HEK293 (cell line): Measurements from ENCODE around the gene THEMIS2.

Source experiments
- CTCF ChIA-PET: fragments of 350-600 bp; formaldehyde crosslinking; extraction: SDS; loops from one replicate; lab custom pipeline; 2021; ENCODE audit warnings: antibody characterized with exemption; lab: Yijun Ruan, JAX
- POLR2A ChIA-PET: fragments of 300-600 bp; formaldehyde crosslinking; extraction: SDS; loops from one replicate; lab custom pipeline; 2020; ENCODE audit warnings: antibody characterized with exemption, inconsistent platforms; lab: Yijun Ruan, JAX
- H3K27ac ChIP-seq: fragments of 200-500 bp; sonication (Bioruptor generic); 2 replicates; pipeline ENCODE4 v1.5.1; 2014; ENCODE audit warnings: low read depth, low read length, control low read depth, inconsistent platforms; ENCODE audit errors: extremely low read depth
- H3K36me3 ChIP-seq, 2 experiments: fragments of 200-500 bp in 1 of 2; sonication (Bioruptor generic) in 1 of 2; 1 replicate in 1 of 2; 2 replicates in 1 of 2; pipeline ENCODE4 v1.5.1; 2014 to 2017; ENCODE audit warnings: inconsistent platforms in 2 of 2, low read length in 2 of 2; ENCODE audit not compliant: control insufficient read depth in 2 of 2, insufficient read depth in 1 of 2
- H3K4me1 ChIP-seq: fragments of 200-500 bp; sonication (Bioruptor generic); 2 replicates; pipeline ENCODE4 v1.5.1; 2014; ENCODE audit warnings: mild to moderate bottlenecking, low read length, inconsistent platforms; ENCODE audit not compliant: control insufficient read depth, insufficient read depth
- H3K4me3 ChIP-seq: 2 replicates; pipeline ENCODE4 v1.5.1; 2011; ENCODE audit warnings: low read depth, mild to moderate bottlenecking, control low read depth, low read length, moderate library complexity
- H3K9me3 ChIP-seq: fragments of 200-500 bp; sonication (Bioruptor generic); 2 replicates; pipeline ENCODE4 v1.5.1; 2014; ENCODE audit warnings: low read depth, low read length, inconsistent platforms; ENCODE audit not compliant: control insufficient read depth, insufficient read depth
- HOXA7 ChIP-seq: sonication (generic); formaldehyde crosslinking; IDR thresholded peaks from 2 replicates; pipeline ENCODE4 v1.8.1; 2022; ENCODE audit warnings: missing genetic modification reagents, borderline replicate concordance
- KLF16 ChIP-seq: fragments of 450-650 bp; formaldehyde crosslinking; IDR thresholded peaks from 2 replicates; pipeline ENCODE4 v1.5.1; 2017; ENCODE audit warnings: missing biosample characterization, missing genetic modification characterization
- OSR2 ChIP-seq: fragments of 450-650 bp; formaldehyde crosslinking; IDR thresholded peaks from 2 replicates; pipeline ENCODE4 v1.5.1; 2016; ENCODE audit warnings: missing biosample characterization, missing genetic modification characterization
- ZBTB7A ChIP-seq: fragments of 450-650 bp; formaldehyde crosslinking; IDR thresholded peaks from 2 replicates; pipeline ENCODE4 v1.5.1; 2016; ENCODE audit warnings: low read depth, missing biosample characterization, missing genetic modification characterization
- ZFHX2 ChIP-seq: fragments of 450-650 bp; formaldehyde crosslinking; conservative IDR thresholded peaks from 2 replicates; pipeline ENCODE4 v1.5.1; 2016; ENCODE audit warnings: missing biosample characterization, missing genetic modification characterization
- ZNF112 ChIP-seq: fragments of 450-650 bp; formaldehyde crosslinking; IDR thresholded peaks from 2 replicates; pipeline ENCODE4 v1.5.0; 2017; ENCODE audit warnings: missing biosample characterization, missing genetic modification characterization
- ZNF121 ChIP-seq: fragments of 450-650 bp; formaldehyde crosslinking; IDR thresholded peaks from 2 replicates; pipeline ENCODE4 v1.5.1; 2016; ENCODE audit warnings: missing biosample characterization, missing genetic modification characterization
- ZNF146 ChIP-seq: fragments of 450-650 bp; formaldehyde crosslinking; IDR thresholded peaks from 2 replicates; pipeline ENCODE4 v1.5.1; 2016; ENCODE audit warnings: missing biosample characterization, missing genetic modification characterization
- ZNF155 ChIP-seq: fragments of 450-650 bp; formaldehyde crosslinking; IDR thresholded peaks from 2 replicates; pipeline ENCODE4 v1.5.1; 2016; ENCODE audit warnings: missing biosample characterization, missing genetic modification characterization
- ZNF184 ChIP-seq: fragments of 450-650 bp; IDR thresholded peaks from 2 replicates; pipeline ENCODE4 v1.5.1; 2018; ENCODE audit warnings: missing biosample characterization, mild to moderate bottlenecking, missing genetic modification characterization
- ZNF202 ChIP-seq: fragments of 450-650 bp; formaldehyde crosslinking; IDR thresholded peaks from 2 replicates; pipeline ENCODE4 v1.5.1; 2016; ENCODE audit warnings: missing biosample characterization, missing genetic modification characterization, borderline replicate concordance
- ZNF223 ChIP-seq: fragments of 450-650 bp; formaldehyde crosslinking; IDR thresholded peaks from 2 replicates; pipeline ENCODE4 v1.5.1; 2016; ENCODE audit warnings: missing biosample characterization, missing genetic modification characterization
- ZNF302 ChIP-seq: fragments of 450-650 bp; formaldehyde crosslinking; IDR thresholded peaks from 2 replicates; pipeline ENCODE4 v1.5.1; 2016; ENCODE audit warnings: missing biosample characterization, missing genetic modification characterization, low read depth
- ZNF366 ChIP-seq: fragments of 450-650 bp; formaldehyde crosslinking; conservative IDR thresholded peaks from 2 replicates; pipeline ENCODE4 v1.5.1; 2016; ENCODE audit warnings: missing biosample characterization, missing genetic modification characterization
- ZNF404 ChIP-seq: fragments of 450-650 bp; formaldehyde crosslinking; IDR thresholded peaks from 2 replicates; pipeline ENCODE4 v1.5.1; 2017; ENCODE audit warnings: missing biosample characterization, missing genetic modification characterization
- ZNF660 ChIP-seq: fragments of 450-650 bp; IDR thresholded peaks from 2 replicates; pipeline ENCODE4 v1.5.1; 2018; ENCODE audit warnings: missing biosample characterization, mild to moderate bottlenecking, missing genetic modification characterization
- ZNF76 ChIP-seq: fragments of 450-650 bp; formaldehyde crosslinking; IDR thresholded peaks from 2 replicates; pipeline ENCODE4; 2016; ENCODE audit warnings: low read depth, missing biosample characterization, missing genetic modification characterization, borderline replicate concordance
- TF ChIP-seq, protein P1 (sequence below): fragments of 450-650 bp; formaldehyde crosslinking; IDR thresholded peaks from 2 replicates; pipeline ENCODE4 v1.5.1; 2017; ENCODE audit warnings: missing biosample characterization, missing genetic modification characterization
- TF ChIP-seq, protein P2 (sequence below): fragments of 450-650 bp; formaldehyde crosslinking; IDR thresholded peaks from 2 replicates; pipeline ENCODE4 v1.5.1; 2016; ENCODE audit warnings: missing biosample characterization, missing genetic modification characterization
- TF ChIP-seq, protein P3 (sequence below): fragments of 450-650 bp; formaldehyde crosslinking; IDR thresholded peaks from 2 replicates; pipeline ENCODE4 v1.5.1; 2016; ENCODE audit warnings: missing biosample characterization, missing genetic modification characterization

The THEMIS2 gene

DNA sequence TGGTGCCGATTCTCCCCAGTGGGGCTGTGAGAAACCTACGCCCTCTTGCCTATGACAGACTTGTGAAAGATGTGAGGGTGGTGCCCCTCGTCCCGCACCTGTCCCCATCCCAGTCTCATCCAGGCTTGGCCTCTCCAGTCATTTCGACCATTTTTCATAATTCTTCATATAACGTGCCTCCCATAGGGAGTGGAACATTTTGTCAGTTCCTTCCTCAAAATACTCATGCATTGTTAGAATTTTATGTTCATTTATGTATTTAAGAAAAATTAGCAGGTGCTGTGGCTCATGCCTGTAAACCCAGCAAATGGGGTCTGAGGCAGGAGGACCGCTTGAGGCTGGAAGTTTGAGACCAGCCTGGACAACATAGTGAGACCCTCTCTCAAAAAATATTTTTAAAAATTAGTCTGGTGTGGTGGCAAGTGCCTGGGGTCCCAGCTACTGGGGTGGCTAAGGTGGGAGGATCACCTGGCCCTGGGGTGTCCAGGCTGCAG is 42.8 kb downstream of the THEMIS2 start (continued):
- no peak for TF ChIP-seq ZNF76 (tag by site-specific recombination)
- no peak for TF ChIP-seq ZNF155 (tag by site-specific recombination)
- TF ChIP-seq, protein P1, sequence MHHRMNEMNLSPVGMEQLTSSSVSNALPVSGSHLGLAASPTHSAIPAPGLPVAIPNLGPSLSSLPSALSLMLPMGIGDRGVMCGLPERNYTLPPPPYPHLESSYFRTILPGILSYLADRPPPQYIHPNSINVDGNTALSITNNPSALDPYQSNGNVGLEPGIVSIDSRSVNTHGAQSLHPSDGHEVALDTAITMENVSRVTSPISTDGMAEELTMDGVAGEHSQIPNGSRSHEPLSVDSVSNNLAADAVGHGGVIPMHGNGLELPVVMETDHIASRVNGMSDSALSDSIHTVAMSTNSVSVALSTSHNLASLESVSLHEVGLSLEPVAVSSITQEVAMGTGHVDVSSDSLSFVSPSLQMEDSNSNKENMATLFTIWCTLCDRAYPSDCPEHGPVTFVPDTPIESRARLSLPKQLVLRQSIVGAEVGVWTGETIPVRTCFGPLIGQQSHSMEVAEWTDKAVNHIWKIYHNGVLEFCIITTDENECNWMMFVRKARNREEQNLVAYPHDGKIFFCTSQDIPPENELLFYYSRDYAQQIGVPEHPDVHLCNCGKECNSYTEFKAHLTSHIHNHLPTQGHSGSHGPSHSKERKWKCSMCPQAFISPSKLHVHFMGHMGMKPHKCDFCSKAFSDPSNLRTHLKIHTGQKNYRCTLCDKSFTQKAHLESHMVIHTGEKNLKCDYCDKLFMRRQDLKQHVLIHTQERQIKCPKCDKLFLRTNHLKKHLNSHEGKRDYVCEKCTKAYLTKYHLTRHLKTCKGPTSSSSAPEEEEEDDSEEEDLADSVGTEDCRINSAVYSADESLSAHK (tag by site-specific recombination), result 0 out of 2 replicates have a peak, but pooled peaks have one; percentile 31
- 0 out of 2 replicates have a peak, but pooled peaks have one; percentile 9 for TF ChIP-seq ZNF660 (tag by site-specific recombination)
- TF ChIP-seq ZNF302 (tag by site-specific recombination), result no peak
- TF ChIP-seq, protein P2, sequence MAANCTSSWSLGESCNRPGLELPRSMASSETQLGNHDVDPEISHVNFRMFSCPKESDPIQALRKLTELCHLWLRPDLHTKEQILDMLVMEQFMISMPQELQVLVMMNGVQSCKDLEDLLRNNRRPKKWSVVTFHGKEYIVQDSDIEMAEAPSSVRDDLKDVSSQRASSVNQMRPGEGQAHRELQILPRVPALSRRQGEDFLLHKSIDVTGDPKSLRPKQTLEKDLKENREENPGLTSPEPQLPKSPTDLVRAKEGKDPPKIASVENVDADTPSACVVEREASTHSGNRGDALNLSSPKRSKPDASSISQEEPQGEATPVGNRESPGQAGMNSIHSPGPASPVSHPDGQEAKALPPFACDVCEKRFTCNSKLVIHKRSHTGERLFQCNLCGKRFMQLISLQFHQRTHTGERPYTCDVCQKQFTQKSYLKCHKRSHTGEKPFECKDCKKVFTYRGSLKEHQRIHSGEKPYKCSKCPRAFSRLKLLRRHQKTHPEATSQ (tag by site-specific recombination), result no peak
- no peak for TF ChIP-seq ZNF202 (tag by site-specific recombination)
- no peak for TF ChIP-seq ZBTB7A (tag by site-specific recombination)
- no peak for TF ChIP-seq ZNF112 (tag by site-specific recombination)

DNA sequence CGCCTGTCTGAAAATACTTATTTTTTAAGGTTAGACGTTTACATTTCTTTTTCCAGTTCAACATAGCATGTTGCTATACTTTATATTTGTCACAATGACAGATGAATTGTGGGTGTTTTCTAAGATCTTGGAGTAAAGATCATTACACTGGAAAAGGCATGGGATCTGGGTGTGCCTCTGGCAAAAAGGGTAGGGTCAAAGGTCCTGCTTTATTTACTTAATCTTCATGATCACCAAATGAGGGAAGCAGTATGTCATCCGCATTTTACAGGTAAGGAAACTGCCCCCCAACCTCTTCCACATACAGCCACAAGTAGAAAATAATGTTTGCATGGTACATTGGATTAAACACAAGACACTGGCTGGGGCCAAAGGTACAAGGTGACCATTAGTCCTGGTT is 49.9 kb downstream of the THEMIS2 start:
- Histone ChIP-seq H3K4me3 (no peak overlapping the region), H3K9me3 (no peaks in the 10 kb centered on the region), H3K4me1 (no peaks in the 10 kb centered on the region), H3K27ac (no peak overlapping the region), H3K36me3 (no peaks in the 10 kb centered on the region)
- ChIA-PET POLR2A (no interaction called here), CTCF (no interaction called here)
- no peak for TF ChIP-seq ZNF146 (tag by site-specific recombination)
- TF ChIP-seq ZNF223 (tag by site-specific recombination), result no peak
- TF ChIP-seq HOXA7 (CRISPR knock-in tag), result no peak

DNA sequence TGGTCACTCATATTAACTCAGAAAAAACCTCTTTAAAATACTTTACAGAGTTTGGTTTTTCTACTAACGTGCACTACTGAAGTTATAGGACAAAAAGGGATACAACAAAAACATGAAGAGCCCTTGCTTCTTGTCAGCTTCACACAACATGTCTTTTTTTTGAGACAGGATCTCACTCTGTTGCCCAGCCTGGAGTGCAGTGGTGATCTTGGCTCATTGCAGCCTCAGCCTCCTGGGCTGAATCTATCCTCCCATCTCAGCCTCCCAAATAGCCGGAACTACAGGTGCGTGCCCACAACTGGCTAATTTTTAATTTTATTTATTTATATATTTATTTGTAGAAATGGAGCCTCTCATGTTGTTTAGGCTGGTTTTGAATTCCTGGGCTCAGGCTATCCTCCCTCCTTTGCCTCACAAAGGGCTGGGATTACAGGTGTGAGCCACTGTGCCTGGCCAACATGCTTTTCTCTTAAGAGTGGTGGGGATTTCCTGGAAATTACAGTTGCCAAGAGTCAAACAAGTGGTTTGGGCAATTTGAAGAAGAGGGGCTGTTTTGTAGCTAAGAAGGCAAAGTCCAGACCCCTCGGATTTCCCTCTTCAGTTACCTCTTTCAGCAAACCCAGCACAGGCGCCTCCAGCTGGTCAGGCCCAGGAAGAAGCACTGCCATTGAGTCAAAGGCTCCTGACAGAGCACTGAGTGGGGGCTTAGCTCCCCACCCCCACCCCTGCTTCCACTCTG is 56.0 kb downstream of the THEMIS2 start:
- POLR2A ChIA-PET, result interaction anchor here (0.6 kb wide), 1 partner anchor 329 kb away, joined by 7 read pairs; no protein-coding TSS in a partner anchor
- Histone ChIP-seq H3K4me3 (no peak overlapping the region), H3K36me3 (no peaks in the 10 kb centered on the region), H3K9me3 (no peaks in the 10 kb centered on the region), H3K27ac (no peak overlapping the region), H3K4me1 (no peaks in the 10 kb centered on the region)
- CTCF ChIA-PET, result interaction anchor here (1.3 kb wide), 2 partner anchors 12 to 20 kb away, joined by 3 to 6 read pairs; no protein-coding TSS in a partner anchor
- peak; percentile 47; the same call in 1 of the 2 replicates for TF ChIP-seq ZNF121 (tag by site-specific recombination)
- TF ChIP-seq ZNF184, result no peak

DNA sequence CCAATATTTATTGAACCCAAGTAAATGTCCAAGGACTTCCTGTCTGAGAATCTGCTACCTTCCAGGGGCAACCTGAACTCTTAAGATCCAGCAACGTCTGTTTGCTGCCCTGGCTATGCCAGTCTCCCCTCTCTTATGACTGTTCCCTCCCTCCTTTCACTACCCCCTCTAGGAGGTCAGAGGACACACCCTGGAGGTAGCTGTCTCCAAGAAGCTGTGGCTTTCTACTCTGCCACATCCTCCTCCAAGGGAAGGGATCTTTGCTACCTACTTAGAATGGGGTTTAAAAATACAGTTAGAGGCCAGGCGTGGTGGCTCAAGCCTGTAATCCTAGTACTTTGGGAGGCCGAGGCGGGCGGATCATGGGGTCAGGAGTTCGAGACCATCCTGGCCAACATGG is 58.8 kb downstream of the THEMIS2 start:
- ChIA-PET CTCF (interaction anchor here (0.8 to 1.2 kb wide), 2 partner anchors 8 to 10 kb away, joined by 3 to 4 read pairs; no protein-coding TSS in a partner anchor), POLR2A (no interaction called here)
- no peak overlapping the region for H3K4me3 ChIP-seq
- no peak overlapping the region for H3K27ac ChIP-seq
- no peaks in the 10 kb centered on the region for H3K9me3 ChIP-seq
- H3K36me3 ChIP-seq, result no peaks in the 10 kb centered on the region
- peaks cover 3% of the 10 kb centered on the region; the same call in 1 of the 2 replicates for H3K4me1 ChIP-seq
- TF ChIP-seq ZNF146 (tag by site-specific recombination), result no peak
- TF ChIP-seq KLF16 (tag by site-specific recombination), result no peak
- no peak for TF ChIP-seq ZFHX2 (tag by site-specific recombination)
- no peak for TF ChIP-seq OSR2 (tag by site-specific recombination)
- TF ChIP-seq ZNF366 (tag by site-specific recombination), result no peak
- no peak for TF ChIP-seq ZNF404 (tag by site-specific recombination)
- TF ChIP-seq, protein P3, sequence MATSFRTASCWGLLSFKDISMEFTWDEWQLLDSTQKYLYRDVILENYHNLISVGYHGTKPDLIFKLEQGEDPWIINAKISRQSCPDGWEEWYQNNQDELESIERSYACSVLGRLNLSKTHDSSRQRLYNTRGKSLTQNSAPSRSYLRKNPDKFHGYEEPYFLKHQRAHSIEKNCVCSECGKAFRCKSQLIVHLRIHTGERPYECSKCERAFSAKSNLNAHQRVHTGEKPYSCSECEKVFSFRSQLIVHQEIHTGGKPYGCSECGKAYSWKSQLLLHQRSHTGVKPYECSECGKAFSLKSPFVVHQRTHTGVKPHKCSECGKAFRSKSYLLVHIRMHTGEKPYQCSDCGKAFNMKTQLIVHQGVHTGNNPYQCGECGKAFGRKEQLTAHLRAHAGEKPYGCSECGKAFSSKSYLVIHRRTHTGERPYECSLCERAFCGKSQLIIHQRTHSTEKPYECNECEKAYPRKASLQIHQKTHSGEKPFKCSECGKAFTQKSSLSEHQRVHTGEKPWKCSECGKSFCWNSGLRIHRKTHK (tag by site-specific recombination), result no peak
